ENCODE results near the gene LTK.

- no peak for TF ChIP-seq CTCF (conservative IDR thresholded peaks at IDR 0.05)
- no peak for TF ChIP-seq ZFX (IDR thresholded peaks at IDR 0.05)
Observed at GRCh38 chr15:41543521-41543870, 29.9 kb upstream of the LTK start.
